ENCODE measurements around the gene LRP5.

LRP5 gene

DNA sequence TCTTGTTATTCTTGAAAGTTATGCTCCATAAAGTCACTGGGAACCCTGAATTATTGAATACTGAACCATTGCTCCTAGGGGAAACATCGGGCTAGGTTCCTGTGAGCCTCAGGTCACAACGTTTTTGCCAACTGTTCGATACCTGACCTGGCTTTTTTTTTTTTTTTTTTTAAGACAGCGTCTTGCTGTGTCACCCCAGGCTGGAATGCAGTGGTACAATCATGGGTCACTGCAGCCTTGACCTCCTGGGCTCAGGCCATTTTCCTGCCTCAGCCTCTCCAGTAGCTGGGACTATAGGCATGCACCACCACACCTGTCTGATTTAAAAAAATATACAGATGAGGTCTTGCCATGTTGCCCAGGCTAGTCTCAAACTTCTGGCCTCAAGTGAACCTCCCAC, 22.5 kb downstream of the LRP5 start:
- H3K36me3 ChIP-seq (ENCODE audit: low read length) = no peaks in the 10 kb centered on the region
- H3K4me3 ChIP-seq (ENCODE audit: insufficient read depth, low read length, poor library complexity, severe bottlenecking) = no peak overlapping the region
- no peaks in the 10 kb centered on the region for H3K9me3 ChIP-seq (ENCODE audit: insufficient read depth, low read length)
- no peaks in the 10 kb centered on the region for H3K9me2 ChIP-seq (replicated peaks; ENCODE audit: insufficient read depth, low read length)
- no peak overlapping the region for H3K4me2 ChIP-seq (ENCODE audit: low read depth, low read length, poor library complexity, severe bottlenecking)
- no peak overlapping the region for H3K9ac ChIP-seq (ENCODE audit: low read length)
- no peak for TF ChIP-seq EZH2phosphoT487 (conservative IDR thresholded peaks at IDR 0.05; ENCODE audit: low read length)
- TF ChIP-seq, protein P1, sequence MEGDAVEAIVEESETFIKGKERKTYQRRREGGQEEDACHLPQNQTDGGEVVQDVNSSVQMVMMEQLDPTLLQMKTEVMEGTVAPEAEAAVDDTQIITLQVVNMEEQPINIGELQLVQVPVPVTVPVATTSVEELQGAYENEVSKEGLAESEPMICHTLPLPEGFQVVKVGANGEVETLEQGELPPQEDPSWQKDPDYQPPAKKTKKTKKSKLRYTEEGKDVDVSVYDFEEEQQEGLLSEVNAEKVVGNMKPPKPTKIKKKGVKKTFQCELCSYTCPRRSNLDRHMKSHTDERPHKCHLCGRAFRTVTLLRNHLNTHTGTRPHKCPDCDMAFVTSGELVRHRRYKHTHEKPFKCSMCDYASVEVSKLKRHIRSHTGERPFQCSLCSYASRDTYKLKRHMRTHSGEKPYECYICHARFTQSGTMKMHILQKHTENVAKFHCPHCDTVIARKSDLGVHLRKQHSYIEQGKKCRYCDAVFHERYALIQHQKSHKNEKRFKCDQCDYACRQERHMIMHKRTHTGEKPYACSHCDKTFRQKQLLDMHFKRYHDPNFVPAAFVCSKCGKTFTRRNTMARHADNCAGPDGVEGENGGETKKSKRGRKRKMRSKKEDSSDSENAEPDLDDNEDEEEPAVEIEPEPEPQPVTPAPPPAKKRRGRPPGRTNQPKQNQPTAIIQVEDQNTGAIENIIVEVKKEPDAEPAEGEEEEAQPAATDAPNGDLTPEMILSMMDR (IDR thresholded peaks at IDR 0.05; ENCODE audit: insufficient read depth, low read length, poor library complexity, severe bottlenecking) = no peak
- H2AFZ ChIP-seq (ENCODE audit: low read depth, low read length, severe bottlenecking) = no peak overlapping the region
- H3F3A ChIP-seq (ENCODE audit: insufficient read depth) = no peaks in the 10 kb centered on the region
- no peak overlapping the region for H3K27ac ChIP-seq (ENCODE audit: low read depth, low read length)
- H4K20me1 ChIP-seq (ENCODE audit: low read depth, low read length) = no peaks in the 10 kb centered on the region
- H3K27me3 ChIP-seq (ENCODE audit: low read length) = no peaks in the 10 kb centered on the region
- no peaks in the 10 kb centered on the region for H3K79me2 ChIP-seq (ENCODE audit: insufficient read depth, low read length)

GRCh38 chr11:68335683-68336082, 23.3 kb downstream of the LRP5 start:
- Histone ChIP-seq H3K9ac (ENCODE audit: low read length) (no peak overlapping the region), H3K79me2 (ENCODE audit: insufficient read depth, low read length) (no peaks in the 10 kb centered on the region), H3K27me3 (ENCODE audit: low read length) (no peaks in the 10 kb centered on the region), H3K4me2 (ENCODE audit: low read depth, low read length, poor library complexity, severe bottlenecking) (no peak overlapping the region), H2AFZ (ENCODE audit: low read depth, low read length, severe bottlenecking) (no peak overlapping the region), H3K4me3 (ENCODE audit: insufficient read depth, low read length, poor library complexity, severe bottlenecking) (no peak overlapping the region), H3F3A (ENCODE audit: insufficient read depth) (no peaks in the 10 kb centered on the region), H3K9me3 (ENCODE audit: insufficient read depth, low read length) (no peaks in the 10 kb centered on the region), H3K9me2 (replicated peaks; ENCODE audit: insufficient read depth, low read length) (no peaks in the 10 kb centered on the region), H3K27ac (ENCODE audit: low read depth, low read length) (no peak overlapping the region), H3K36me3 (ENCODE audit: low read length) (no peaks in the 10 kb centered on the region), H4K20me1 (ENCODE audit: low read depth, low read length) (no peaks in the 10 kb centered on the region)
- TF ChIP-seq, protein P1 (IDR thresholded peaks at IDR 0.05; ENCODE audit: insufficient read depth, low read length, poor library complexity, severe bottlenecking) = no peak
- TF ChIP-seq EZH2phosphoT487 (conservative IDR thresholded peaks at IDR 0.05; ENCODE audit: low read length) = no peak

DNA sequence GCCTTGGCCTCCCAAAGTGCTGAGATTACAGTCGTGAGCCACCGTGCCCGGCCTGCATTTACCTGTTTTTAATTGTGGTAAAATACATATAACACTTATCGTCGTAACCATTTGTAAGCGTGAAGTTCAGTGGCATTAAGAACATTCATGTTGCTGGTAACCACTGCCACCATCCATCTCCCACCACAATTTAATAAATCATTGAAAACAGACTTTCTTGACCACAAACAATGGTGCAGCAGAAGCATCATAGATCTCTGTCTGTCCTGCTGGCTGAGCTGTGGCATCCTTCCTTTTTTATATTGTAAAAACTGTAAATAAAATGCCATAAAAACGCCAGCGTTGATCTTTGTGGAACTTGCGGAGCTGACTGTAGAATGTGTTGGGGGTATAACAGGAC, 24.3 kb downstream of the LRP5 start:
- Histone ChIP-seq H3K9me2 (replicated peaks; ENCODE audit: insufficient read depth, low read length) (no peaks in the 10 kb centered on the region), H3F3A (ENCODE audit: insufficient read depth) (no peaks in the 10 kb centered on the region), H3K27ac (ENCODE audit: low read depth, low read length) (no peak overlapping the region), H3K9ac (ENCODE audit: low read length) (no peak overlapping the region), H2AFZ (ENCODE audit: low read depth, low read length, severe bottlenecking) (no peak overlapping the region), H3K4me2 (ENCODE audit: low read depth, low read length, poor library complexity, severe bottlenecking) (no peak overlapping the region), H3K79me2 (ENCODE audit: insufficient read depth, low read length) (no peaks in the 10 kb centered on the region), H3K4me3 (ENCODE audit: insufficient read depth, low read length, poor library complexity, severe bottlenecking) (no peak overlapping the region), H3K9me3 (ENCODE audit: insufficient read depth, low read length) (no peaks in the 10 kb centered on the region), H3K36me3 (ENCODE audit: low read length) (no peaks in the 10 kb centered on the region), H4K20me1 (ENCODE audit: low read depth, low read length) (no peaks in the 10 kb centered on the region), H3K27me3 (ENCODE audit: low read length) (no peaks in the 10 kb centered on the region)
- TF ChIP-seq, protein P1 (IDR thresholded peaks at IDR 0.05; ENCODE audit: insufficient read depth, low read length, poor library complexity, severe bottlenecking) = no peak
- TF ChIP-seq EZH2phosphoT487 (conservative IDR thresholded peaks at IDR 0.05; ENCODE audit: low read length) = no peak
